Measurements from ENCODE around the gene SPDYE4.
A peak's percentile ranks its signal among the peaks of the same experiment; 100 is the strongest.

The SPDYE4 gene

GRCh38 chr17:8782176-8782575 is 23.8 kb upstream of the SPDYE4 start:
- no peak for DNase-seq

GRCh38 chr17:8781776-8782175 is 23.4 kb upstream of the SPDYE4 start:
- no peak for DNase-seq

DNA sequence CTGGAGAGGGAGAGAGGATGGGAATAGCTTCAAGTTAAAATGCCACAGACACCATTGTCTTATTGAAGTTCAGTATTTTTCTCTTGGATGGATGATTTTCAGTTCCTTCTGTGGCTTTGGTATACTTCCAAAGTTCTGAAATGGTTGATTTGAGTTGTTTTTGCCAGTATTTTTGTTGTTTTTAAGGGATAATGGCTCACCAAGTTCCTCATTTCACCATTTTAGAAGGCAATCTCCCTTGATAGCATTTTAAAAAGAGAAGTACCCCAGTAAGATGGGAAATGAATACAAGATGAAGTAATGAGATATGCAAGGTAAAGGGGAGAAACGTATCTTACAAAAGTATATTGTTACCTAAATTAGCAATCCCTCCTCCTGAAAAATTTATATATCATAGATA is 18.5 kb upstream of the SPDYE4 start:
- DNase-seq, result no peak

DNA sequence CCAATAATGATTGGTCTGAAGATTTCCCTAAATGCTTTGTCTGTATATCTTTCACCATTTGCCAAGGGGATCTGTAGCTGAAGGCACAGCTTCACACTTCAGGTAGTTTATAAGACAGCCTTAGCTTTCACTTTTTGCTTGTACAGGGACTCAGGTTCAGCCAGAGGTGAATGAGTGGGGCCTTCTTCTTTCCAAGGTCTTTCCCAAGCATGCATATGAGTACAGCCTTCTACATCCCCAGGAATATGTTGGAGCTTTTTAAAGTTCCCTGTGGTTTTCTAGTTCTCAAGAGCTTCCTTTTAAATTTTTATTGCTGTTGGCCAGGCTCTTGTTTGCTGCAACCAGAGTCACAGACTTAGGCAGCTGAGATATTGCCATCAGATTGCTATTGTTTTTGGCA is 17.9 kb upstream of the SPDYE4 start:
- DNase-seq, result no peak

DNA sequence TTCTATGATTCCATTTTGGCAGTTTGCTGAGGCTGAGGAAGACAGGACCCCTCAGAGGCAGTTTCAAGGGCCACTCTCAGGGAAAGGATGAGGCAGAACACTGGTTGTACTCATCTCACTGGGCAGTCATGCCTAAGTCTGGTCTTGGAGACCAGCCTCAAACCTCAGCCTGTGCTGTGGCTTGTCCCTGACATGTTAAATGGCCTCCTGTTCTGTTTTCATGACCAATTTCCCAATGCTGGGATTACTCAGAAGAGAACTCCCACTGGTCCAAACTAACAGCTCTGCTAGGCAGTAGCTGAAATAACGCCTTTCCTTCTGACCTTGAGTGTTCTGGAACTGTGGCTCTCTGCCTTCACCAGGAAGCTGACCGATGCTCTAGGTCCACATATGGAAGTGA is 8.4 kb upstream of the SPDYE4 start:
- DNase-seq, result no peak

GRCh38 chr17:8762012-8762411 is 3.7 kb upstream of the SPDYE4 start:
- no peak for DNase-seq

GRCh38 chr17:8757189-8757588 is 1.2 kb downstream of the SPDYE4 start:
- DNase-seq, result no peak

DNA sequence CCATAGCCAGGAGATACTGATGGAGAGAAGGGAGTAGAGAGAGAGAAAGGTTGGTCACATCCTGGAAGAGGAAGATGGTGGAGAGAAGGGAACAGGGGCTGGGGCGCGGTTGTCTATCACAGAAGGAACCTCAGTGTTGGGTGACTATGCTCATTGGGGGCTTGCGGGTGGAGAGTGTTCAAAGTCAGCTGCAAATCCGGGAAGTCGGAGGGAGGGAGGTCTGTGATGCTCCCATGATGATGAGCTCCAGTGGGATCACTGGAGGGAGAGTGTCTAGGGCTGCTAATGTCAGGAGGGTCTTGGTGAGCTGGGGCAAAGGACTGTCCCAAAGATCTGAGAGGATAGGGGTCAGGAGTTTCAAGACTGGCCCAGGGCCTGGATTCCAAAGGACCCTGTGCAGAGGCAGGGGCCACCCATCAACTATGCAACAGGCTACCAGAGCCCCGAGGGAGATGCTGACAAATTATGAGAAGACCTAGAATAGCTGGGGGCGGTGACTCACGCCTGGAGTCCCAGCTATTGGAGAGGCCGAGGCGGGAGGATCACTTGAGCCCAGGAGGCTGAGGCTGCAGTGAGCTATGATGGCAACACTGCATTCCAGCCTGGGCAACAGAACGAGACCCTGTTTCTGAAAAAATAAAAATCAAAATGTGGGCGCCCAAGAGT is 2.6 kb downstream of the SPDYE4 start:
- DNase-seq, result no peak

GRCh38 chr17:8754890-8755289 is 3.5 kb downstream of the SPDYE4 start:
- no peak for DNase-seq

GRCh38 chr17:8753976-8754440 is 4.3 kb downstream of the SPDYE4 start:
- no peak for DNase-seq

DNA sequence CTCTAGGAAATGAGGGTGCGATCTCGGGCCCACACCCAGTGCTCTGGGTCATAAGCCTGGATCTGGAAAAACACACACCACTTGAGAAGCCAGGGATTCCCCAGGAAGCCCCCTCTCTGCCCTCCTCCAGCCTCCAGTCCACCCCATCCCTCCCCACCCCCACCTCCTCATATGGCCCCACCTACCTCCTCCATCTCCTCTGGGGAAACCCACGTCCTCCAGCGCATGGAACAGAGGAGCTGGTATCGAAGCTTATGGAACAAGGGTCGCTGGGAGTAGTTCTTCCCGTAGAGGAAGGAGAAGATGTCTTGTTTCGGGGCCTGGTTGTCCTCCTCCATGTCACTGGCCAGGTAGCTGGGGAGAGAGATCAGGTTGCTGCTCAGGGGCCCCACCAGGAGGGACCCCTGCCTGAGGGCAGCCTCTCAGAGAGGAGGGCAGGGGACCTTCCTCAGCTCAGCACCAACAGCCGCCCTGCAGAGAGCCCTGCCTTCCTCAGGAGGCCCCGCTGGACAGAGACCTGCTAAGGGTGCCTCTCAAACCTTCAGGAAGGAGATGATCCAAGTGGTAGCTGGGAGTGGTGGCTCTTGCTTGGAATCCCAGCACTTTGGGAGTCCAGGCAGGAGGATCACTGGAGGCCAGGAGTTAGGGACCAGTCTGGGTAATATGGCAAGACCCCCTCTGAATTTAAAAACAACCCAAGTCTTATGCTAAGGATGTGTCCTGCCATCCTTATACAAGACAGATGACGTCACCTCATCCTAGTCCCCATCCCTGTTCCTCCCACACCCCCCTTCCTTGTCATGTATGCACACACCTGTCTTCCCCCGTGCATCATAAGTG is 5.0 kb downstream of the SPDYE4 start:
- no peak for DNase-seq

GRCh38 chr17:8749616-8750015 is 8.7 kb downstream of the SPDYE4 start:
- DNase-seq, result no peak

GRCh38 chr17:8747742-8748141 is 10.6 kb downstream of the SPDYE4 start:
- no peak for DNase-seq

DNA sequence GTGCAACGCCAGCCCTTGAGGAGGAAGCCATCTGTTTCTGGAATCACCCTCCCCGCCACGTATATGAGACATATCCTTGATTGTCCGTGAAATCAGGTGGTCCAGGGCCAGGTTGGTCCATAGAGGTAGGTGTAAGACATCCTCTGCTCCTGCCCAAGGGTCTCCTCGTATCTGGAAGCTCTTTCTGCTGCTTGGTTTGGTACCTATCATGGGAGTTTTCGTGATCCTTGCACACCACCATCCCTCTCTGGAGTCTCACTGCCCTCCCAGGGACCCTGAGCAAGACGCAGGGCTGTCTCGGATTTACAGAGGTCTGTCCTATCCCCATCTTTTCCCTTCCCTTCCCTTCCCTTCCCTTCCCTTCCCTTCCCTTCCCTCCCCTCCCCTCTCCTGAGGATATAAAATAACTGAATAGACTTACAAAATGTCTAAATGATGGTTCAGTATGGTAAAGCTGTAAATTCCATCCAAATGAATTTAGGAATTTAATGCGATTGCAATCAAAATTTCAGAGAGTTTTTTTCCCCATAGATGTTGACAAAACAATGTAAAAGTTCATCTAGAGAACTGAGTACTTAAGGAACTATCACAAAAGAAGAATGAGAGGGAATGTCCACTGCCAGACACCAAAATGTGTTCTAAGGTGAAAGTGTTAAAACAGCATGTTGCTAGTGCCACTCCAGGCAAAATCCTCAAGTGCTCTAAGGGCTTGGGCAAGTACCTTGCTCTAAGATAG is 11.7 kb downstream of the SPDYE4 start:
- DNase-seq, result no peak

DNA sequence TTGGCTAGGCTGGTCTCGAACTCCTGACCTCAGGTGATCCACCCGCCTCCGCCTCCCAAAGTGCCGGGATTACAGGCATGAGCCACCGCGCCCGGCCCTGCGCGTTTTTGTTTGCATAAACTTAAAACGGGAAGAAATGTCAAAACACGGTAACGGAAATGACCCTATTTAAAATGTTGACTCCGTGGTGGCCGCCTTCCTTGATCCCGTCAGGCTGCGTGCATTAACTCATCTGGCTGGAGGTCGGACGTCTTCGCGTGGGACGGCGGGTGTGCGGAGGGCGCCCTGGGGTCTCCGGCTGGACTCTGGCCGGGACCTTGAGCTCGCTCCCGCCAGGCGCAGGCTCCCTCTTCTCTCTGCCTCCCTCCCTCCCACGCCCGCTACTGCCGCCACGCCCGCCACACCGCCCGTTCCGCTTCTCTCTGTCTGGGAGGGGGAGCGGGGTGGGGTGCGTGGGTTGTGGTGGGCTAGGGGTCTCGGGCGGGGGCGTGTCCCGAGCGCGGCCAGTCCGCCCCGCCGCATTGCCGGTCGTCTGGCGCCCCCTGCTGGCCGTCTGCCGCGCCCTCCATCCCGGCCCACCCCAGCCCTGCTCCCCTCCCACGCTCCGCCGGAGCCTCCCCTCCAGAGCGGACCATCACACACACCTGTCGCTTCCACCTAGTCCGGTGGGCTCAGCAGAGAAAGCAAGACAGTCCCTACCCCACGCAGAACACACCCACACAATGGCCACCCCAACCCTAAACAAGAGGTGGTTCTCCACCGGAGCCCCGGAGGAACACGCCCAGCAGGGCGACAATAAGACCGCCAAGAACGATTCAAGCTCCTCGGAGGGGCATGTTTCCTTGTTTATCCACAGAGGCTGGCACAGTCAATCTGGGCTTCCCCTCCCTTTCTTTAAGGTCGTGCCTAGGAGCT is 12.5 kb downstream of the SPDYE4 start:
- DNase-seq, result peak; percentile 84

DNA sequence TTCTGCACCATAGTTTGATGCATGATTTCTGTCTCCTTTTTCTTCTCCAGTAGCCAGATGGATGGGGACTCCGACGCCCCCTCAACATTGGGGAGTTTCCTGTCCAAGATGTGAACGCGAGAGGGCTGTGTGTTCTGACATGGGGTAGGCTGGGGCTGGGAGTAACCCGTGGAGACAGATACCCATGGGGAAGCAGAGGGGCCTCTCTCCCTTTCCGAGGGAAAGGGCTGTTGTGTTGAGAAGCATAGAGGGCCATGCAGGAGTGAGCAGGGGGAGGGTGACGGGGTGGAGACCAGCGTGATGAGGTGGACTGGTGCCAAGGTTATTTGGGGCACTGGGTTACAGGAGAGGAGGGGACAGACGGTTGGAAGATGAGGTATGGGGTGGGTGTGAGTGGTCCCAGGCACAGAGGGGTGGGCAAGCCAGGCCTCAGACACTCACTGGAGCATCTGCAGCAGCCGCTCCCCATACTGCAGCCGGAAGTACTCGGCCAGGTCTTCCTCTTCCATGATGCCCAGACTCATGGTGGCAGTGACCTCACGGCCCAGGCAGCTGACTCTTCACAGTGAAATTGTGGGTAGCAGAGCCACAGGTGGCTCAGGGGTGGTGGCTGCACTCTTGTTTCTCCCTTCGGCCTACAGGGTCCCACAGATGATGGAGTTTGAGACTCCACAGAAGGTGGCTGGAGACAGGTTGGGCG is 14.1 kb downstream of the SPDYE4 start:
- no peak for DNase-seq

DNA sequence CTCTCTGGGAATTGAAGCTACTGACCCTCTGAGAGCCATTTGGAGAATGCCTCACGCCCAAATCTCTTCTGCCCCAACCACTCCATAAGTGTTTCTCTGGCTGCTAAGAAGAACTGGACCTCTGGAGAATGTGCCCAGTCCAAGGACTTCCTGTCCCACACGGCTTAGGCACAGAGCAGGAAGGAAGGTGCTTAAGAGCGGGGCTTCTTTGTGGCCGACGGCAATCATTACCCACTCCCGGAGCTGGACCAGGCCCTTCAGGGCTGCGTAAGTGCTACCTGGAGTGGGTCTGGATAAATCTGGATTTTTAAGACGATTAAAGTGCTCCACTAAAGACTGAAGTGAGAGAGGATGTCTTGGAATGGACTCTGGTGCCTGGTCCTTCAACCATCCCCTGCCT is 15.5 kb downstream of the SPDYE4 start:
- DNase-seq, result no peak

DNA sequence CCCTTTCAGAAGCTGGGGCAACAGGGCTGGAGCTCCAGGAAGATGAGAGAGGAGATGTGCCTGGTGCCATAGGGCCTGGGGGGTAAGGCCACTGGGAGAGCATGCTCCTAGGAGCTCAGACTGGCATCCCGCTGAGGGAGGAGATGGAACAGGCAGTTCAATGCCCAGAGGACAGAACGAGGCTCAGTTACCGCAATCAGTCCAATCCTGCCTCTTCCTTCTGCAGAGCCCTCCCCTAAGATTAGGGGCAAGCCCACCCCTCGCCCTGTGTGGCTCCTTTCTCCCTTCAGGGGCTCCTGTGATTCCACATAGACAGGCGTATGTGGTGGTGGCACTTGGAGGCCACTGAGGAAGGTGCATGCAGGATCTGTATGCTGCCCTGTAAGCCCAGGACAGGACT is 16.1 kb downstream of the SPDYE4 start:
- DNase-seq, result no peak

GRCh38 chr17:8741771-8742170 is 16.6 kb downstream of the SPDYE4 start:
- no peak for DNase-seq

DNA sequence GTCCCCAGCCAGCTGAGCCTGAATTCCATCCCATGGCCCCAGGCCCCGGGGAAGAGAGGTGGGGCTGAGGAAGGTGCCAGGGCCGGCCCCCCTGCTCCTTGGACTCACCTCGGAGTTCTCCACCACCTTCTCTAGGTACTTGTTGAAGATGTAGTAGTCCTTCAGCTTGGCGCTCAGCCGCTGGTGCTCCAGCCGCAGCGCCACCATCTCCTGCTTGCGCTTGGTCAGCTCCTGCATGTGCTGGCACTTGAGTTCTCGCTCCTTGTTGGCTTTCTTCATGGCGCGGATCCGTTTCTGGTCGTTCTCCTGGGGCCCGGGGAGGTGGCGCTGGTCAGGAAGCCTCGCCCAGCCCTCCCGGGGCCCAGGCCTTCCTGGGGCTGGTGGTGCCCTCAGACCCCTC is 17.0 kb downstream of the SPDYE4 start:
- no peak for DNase-seq

- peak; percentile 42 for DNase-seq
Measured at GRCh38 chr17:8740486-8740885, 17.9 kb downstream of the SPDYE4 start.

- no peak for DNase-seq
Measured at GRCh38 chr17:8739097-8739496, 19.2 kb downstream of the SPDYE4 start.
